Measurements from ENCODE around the gene WBP2.
A peak's percentile ranks its signal among the peaks of the same experiment; 100 is the strongest.

GRCh38 chr17:75896415-75897159, 41.5 kb upstream of the WBP2 start, which contains the start of gene TRIM65:
- TF ChIP-seq CENPBD1 (CRISPR knock-in tag; IDR thresholded peaks at IDR 0.05; ENCODE audit: borderline replicate concordance, low read depth) (no peak; the same call in 1 of the 2 replicates), GATAD2A (CRISPR knock-in tag; IDR thresholded peaks at IDR 0.05) (0 out of 2 replicates have a peak, but pooled peaks have one; percentile 21), ZNF552 (CRISPR knock-in tag; IDR thresholded peaks at IDR 0.05; ENCODE audit: borderline replicate concordance) (no peak; the same call in 1 of the 2 replicates), YY1 (IDR thresholded peaks at IDR 0.05; ENCODE audit: insufficient read depth, insufficient replicate concordance, low read depth, low read length) (peak; percentile 90), MIER3 (CRISPR knock-in tag; IDR thresholded peaks at IDR 0.05; ENCODE audit: borderline replicate concordance) (no peak), RNF2 (conservative IDR thresholded peaks at IDR 0.05; ENCODE audit: low read depth) (peak; percentile 89; the same call in 1 of the 2 replicates), SMC3 (IDR thresholded peaks at IDR 0.05; ENCODE audit: low read length) (no peak), PCBP2 (optimal IDR thresholded peaks at IDR 0.05; ENCODE audit: low read depth, low read length, poor library complexity, severe bottlenecking) (no peak), POLR2AphosphoS5 (IDR thresholded peaks at IDR 0.05; ENCODE audit: low read depth, low read length) (peak; percentile 84), ZNF609 (CRISPR knock-in tag; IDR thresholded peaks at IDR 0.05; ENCODE audit: borderline replicate concordance) (peak; percentile 36; the same call in 1 of the 2 replicates)
- TF ChIP-seq, protein P1, sequence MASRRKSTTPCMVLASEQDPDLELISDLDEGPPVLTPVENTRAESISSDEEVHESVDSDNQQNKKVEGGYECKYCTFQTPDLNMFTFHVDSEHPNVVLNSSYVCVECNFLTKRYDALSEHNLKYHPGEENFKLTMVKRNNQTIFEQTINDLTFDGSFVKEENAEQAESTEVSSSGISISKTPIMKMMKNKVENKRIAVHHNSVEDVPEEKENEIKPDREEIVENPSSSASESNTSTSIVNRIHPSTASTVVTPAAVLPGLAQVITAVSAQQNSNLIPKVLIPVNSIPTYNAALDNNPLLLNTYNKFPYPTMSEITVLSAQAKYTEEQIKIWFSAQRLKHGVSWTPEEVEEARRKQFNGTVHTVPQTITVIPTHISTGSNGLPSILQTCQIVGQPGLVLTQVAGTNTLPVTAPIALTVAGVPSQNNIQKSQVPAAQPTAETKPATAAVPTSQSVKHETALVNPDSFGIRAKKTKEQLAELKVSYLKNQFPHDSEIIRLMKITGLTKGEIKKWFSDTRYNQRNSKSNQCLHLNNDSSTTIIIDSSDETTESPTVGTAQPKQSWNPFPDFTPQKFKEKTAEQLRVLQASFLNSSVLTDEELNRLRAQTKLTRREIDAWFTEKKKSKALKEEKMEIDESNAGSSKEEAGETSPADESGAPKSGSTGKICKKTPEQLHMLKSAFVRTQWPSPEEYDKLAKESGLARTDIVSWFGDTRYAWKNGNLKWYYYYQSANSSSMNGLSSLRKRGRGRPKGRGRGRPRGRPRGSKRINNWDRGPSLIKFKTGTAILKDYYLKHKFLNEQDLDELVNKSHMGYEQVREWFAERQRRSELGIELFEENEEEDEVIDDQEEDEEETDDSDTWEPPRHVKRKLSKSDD (CRISPR knock-in tag; IDR thresholded peaks at IDR 0.05; ENCODE audit: low read depth), result peak; percentile 68; the same call in 1 of the 2 replicates

Data from HepG2 (cell line).